AG04449 (cell line): ENCODE results near the gene CCDC28B.
A peak's percentile ranks its signal among the peaks of the same experiment; 100 is the strongest.

Source experiments
- CTCF ChIA-PET: fragments of 350-600 bp; formaldehyde crosslinking; extraction: SDS; loops from one replicate; lab custom pipeline; 2021; ENCODE audit warnings: antibody characterized with exemption; lab: Yijun Ruan, JAX
- POLR2A ChIA-PET: fragments of 400-600, 350-600 bp; formaldehyde crosslinking; extraction: SDS; loops from one replicate; lab custom pipeline; 2020; ENCODE audit warnings: antibody characterized with exemption, inconsistent platforms; lab: Yijun Ruan, JAX
- DNase-seq: peaks from one replicate; pipeline ENCODE4 v3.0.0-alpha.2; 2010; ENCODE audit warnings: low read depth, low spot score
- H3K4me3 ChIP-seq: 2 replicates; pipeline ENCODE4 v1.5.1; 2011; ENCODE audit warnings: low read depth, mild to moderate bottlenecking, control low read depth, low read length
- CTCF ChIP-seq: IDR thresholded peaks from one replicate; pipeline ENCODE4 v1.5.1; 2011; ENCODE audit warnings: mild to moderate bottlenecking, moderate library complexity, low read length, control low read depth, inconsistent platforms; ENCODE audit not compliant: insufficient read depth; ENCODE audit errors: missing control alignments

Gene CCDC28B

GRCh38 chr1:32170991-32171390 is 29.4 kb upstream of the CCDC28B start:
- DNase-seq = no peak
- CTCF ChIA-PET = no interaction called here
- H3K4me3 ChIP-seq = no peak overlapping the region
- TF ChIP-seq CTCF = no peak
- POLR2A ChIA-PET = no interaction called here

- ChIA-PET CTCF (interaction anchor here (1.2 kb wide), 1 partner anchor 13 kb away, joined by 3 read pairs; no protein-coding TSS in a partner anchor), POLR2A (no interaction called here)
These were observed 27.7 kb upstream of the CCDC28B start for GRCh38 chr1:32172621-32173245.

GRCh38 chr1:32178380-32179192 is 21.8 kb upstream of the CCDC28B start:
- ChIA-PET POLR2A (interaction anchor here (0.7 to 2.4 kb wide), 7 partner anchors 10 to 157 kb away, joined by 3 to 18 read pairs (median 5); partner anchors contain the start of genes CCDC28B, MARCKSL1 and TMEM39B), CTCF (interaction anchor here (1.6 kb wide), 1 partner anchor 15 kb away, joined by 3 read pairs; no protein-coding TSS in a partner anchor)
- TF ChIP-seq CTCF = no peak
- no peak overlapping the region for H3K4me3 ChIP-seq
- DNase-seq = no peak

More at GRCh38 chr1:32172621-32173245, 27.7 kb upstream of the CCDC28B start:
- no peak for DNase-seq
- no peak overlapping the region for H3K4me3 ChIP-seq
- TF ChIP-seq CTCF = no peak

- DNase-seq = no peak
- POLR2A ChIA-PET = interaction anchor here (0.7 to 2.4 kb wide), 9 partner anchors 10 to 157 kb away, joined by 3 to 18 read pairs (median 4); partner anchors contain the start of genes CCDC28B, KPNA6, MARCKSL1 and TMEM39B
- peak overlapping the region; percentile 71 for H3K4me3 ChIP-seq
- CTCF ChIA-PET = interaction anchor here (1.6 kb wide), 1 partner anchor 16 kb away, joined by 3 read pairs; no protein-coding TSS in a partner anchor
- TF ChIP-seq CTCF = no peak
These were observed 21.3 kb upstream of the CCDC28B start for GRCh38 chr1:32179193-32179442.

GRCh38 chr1:32179443-32180185 is 20.8 kb upstream of the CCDC28B start, which contains the start of gene TXLNA:
TXLNA (plus strand) TSS chr1:32179675; CDS start chr1:32180346, 671 bp downstream.
- peak within 1 kb of the TSS; percentile 71 for H3K4me3 ChIP-seq
- DNase-seq = no peak
- CTCF ChIA-PET = interaction anchor here (1.1 to 1.6 kb wide), 3 partner anchors 16 to 90 kb away, joined by 3 to 4 read pairs (median 3); no protein-coding TSS in a partner anchor
- peak; percentile 45 for TF ChIP-seq CTCF
- POLR2A ChIA-PET = interaction anchor here (0.7 to 2.4 kb wide), 10 partner anchors 11 to 156 kb away, joined by 3 to 18 read pairs (median 4); partner anchors contain the start of genes CCDC28B, KPNA6, MARCKSL1 and TMEM39B
